ENCODE measurements around the gene DENND1A.

Gene DENND1A

DNA sequence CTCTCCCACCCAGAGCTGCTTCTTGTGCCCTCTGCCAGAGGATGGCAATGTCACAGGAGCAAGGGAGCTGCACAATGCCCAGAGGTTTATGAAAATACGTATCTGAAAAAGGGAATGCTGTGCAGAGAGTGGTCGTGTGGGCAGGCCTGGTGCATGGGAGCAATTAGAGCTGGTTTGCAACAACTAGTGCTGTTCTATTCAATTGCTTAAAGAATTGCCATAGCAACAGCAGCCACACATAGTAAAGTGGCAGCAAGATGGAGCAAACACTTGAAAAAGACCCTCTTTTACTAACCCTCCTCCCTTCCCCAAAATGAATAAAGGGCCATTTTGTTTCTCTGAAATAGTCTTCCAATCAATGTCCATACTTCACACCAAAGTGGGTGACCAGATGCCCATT lies 407.7 kb downstream of the DENND1A start:
- DNase-seq (ENCODE audit: low read depth), result no peak
- TF ChIP-seq, protein P1, sequence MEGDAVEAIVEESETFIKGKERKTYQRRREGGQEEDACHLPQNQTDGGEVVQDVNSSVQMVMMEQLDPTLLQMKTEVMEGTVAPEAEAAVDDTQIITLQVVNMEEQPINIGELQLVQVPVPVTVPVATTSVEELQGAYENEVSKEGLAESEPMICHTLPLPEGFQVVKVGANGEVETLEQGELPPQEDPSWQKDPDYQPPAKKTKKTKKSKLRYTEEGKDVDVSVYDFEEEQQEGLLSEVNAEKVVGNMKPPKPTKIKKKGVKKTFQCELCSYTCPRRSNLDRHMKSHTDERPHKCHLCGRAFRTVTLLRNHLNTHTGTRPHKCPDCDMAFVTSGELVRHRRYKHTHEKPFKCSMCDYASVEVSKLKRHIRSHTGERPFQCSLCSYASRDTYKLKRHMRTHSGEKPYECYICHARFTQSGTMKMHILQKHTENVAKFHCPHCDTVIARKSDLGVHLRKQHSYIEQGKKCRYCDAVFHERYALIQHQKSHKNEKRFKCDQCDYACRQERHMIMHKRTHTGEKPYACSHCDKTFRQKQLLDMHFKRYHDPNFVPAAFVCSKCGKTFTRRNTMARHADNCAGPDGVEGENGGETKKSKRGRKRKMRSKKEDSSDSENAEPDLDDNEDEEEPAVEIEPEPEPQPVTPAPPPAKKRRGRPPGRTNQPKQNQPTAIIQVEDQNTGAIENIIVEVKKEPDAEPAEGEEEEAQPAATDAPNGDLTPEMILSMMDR (IDR thresholded peaks at IDR 0.05; ENCODE audit: control insufficient read depth, extremely low read depth, insufficient read depth), result no peak
- no peak overlapping the region for H3K4me3 ChIP-seq (ENCODE audit: low read depth, low read length)

DNA sequence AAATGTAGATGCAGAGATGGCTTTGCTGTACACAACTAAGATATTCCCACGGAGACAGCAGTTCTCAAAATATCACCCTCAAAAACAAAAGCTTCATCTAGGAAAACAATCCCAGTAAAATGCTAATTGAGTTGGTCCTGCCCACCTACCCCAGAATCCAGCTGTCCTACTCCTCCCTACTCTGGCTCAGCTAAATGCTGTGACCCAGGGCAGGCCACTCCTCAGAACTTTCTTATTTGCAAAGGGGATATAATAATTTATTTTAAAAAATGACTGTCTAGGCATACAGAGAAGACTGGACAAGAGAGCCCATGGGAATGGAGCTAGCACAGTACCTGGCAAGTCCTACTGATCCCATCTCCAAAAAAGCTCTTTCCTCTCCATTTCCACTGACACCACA lies 411.6 kb downstream of the DENND1A start:
- TF ChIP-seq, protein P1 (IDR thresholded peaks at IDR 0.05; ENCODE audit: control insufficient read depth, extremely low read depth, insufficient read depth), result no peak
- DNase-seq (ENCODE audit: low read depth), result no peak
- H3K4me3 ChIP-seq (ENCODE audit: low read depth, low read length), result no peak overlapping the region

- TF ChIP-seq, protein P1 (IDR thresholded peaks at IDR 0.05; ENCODE audit: control insufficient read depth, extremely low read depth, insufficient read depth), result no peak
- H3K4me3 ChIP-seq (ENCODE audit: low read depth, low read length), result no peak overlapping the region
- no peak for DNase-seq (ENCODE audit: low read depth)
Measured at GRCh38 chr9:123517512-123517911, 412.4 kb downstream of the DENND1A start.

GRCh38 chr9:123514766-123515165 lies 415.2 kb downstream of the DENND1A start:
- no peak overlapping the region for H3K4me3 ChIP-seq (ENCODE audit: low read depth, low read length)
- TF ChIP-seq, protein P1 (IDR thresholded peaks at IDR 0.05; ENCODE audit: control insufficient read depth, extremely low read depth, insufficient read depth), result no peak
- DNase-seq (ENCODE audit: low read depth), result no peak

DNA sequence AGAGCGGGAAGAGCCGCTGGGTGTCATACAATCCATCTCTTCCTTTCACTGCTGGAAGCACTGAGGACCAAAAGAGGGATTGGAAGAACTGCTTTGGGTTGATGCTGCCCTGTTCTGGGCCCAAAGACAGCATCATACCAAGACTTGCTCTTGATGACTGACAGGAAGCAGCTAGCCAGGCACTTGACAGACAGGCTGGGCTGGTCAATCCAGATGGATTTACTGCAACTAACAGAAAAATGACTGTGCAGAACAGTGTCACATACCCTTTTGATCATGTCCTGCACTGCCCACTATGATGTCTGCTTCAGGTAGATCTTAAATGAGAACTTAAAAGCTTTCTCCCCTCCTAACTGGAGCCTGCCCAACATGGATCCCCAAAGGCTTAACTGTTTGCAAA lies 416.4 kb downstream of the DENND1A start:
- no peak overlapping the region for H3K4me3 ChIP-seq (ENCODE audit: low read depth, low read length)
- DNase-seq (ENCODE audit: low read depth), result peak; percentile 6
- TF ChIP-seq, protein P1 (IDR thresholded peaks at IDR 0.05; ENCODE audit: control insufficient read depth, extremely low read depth, insufficient read depth), result no peak

DNA sequence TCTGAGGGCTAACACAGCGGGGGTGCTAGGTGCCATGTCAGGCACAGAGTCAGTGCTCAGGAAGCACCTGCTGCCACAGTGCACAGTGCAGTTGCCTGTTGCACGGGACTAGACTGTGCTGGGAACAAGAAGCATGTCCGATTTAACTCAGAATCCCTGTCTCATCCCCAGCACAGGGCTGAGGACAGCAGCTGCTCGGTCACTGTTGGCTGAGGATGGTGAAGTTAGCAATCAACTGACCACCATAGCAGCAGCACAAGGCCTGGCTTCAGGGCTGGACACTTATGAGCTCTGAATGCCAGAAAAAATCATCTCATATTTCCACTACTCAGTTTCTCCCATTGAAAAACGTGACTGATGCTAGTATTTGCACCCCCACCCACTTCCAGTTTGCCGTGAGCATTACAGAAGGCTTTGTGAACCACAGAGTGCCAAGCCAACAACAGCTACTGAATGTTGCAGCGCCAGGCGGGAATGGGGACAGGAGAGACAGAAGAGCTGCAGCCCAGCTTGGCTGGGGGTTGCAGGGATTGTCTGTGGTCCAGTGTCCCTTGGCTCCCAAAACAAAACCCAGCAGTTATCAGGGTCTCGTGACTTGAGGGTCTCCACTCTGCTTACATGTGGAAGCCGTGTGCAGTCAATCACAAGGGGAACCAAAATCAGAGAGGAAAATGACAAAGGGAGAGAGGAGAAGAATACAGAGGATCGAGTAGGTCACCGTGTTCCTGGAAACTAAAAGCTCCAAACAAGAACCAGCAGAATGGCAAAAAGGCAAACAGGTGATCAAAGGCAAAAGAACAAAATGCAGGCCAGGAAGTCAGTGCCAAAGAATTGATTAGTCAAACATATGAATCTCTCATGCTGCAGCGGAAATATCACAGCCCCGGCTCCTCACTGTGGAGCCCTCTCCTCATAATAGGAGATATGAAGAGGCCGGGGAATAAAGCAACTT lies 418.3 kb downstream of the DENND1A start:
- H3K4me3 ChIP-seq (ENCODE audit: low read depth, low read length), result no peak overlapping the region
- DNase-seq (ENCODE audit: low read depth), result no peak
- TF ChIP-seq, protein P1 (IDR thresholded peaks at IDR 0.05; ENCODE audit: control insufficient read depth, extremely low read depth, insufficient read depth), result no peak

Measured in LNCaP clone FGC (cell line).